HG03439 (cell line): Measurements from ENCODE around the gene RTL3.

Experiments
- ATAC-seq: cut with Tn5 transposase; IDR thresholded peaks from one replicate; pipeline ENCODE4 v1.9.1; 2021; ENCODE audit warnings: mild to moderate bottlenecking, moderate library complexity; ENCODE audit not compliant: unreplicated experiment

RTL3 gene

GRCh38 chrX:78622831-78623230, 36.3 kb downstream of the RTL3 start:
- ATAC-seq = no peak

GRCh38 chrX:78619834-78620233, 39.3 kb downstream of the RTL3 start:
- ATAC-seq = no peak

- no peak for ATAC-seq
Measured at GRCh38 chrX:78618987-78619386, 40.1 kb downstream of the RTL3 start.

GRCh38 chrX:78614264-78614663, 44.9 kb downstream of the RTL3 start:
- no peak for ATAC-seq
